VCaP (cell line): Measurements from ENCODE around the gene MTHFD2L.

Experiments
- H3K27ac ChIP-seq: fragments of 450-650 bp; 2 replicates; pipeline ENCODE4 v1.5.1; 2017
- CTCF ChIP-seq: fragments of 450-650 bp; conservative IDR thresholded peaks from 2 replicates; pipeline ENCODE4 v1.5.1; 2017; ENCODE audit warnings: mild to moderate bottlenecking, moderate library complexity

MTHFD2L gene

GRCh38 chr4:74322301-74322700, 164.4 kb downstream of the MTHFD2L start:
- H3K27ac ChIP-seq: no peak overlapping the region
- TF ChIP-seq CTCF: no peak

- no peak overlapping the region for H3K27ac ChIP-seq
- TF ChIP-seq CTCF: no peak
These were observed 165.7 kb downstream of the MTHFD2L start for GRCh38 chr4:74323663-74324062.

- TF ChIP-seq CTCF: no peak
- H3K27ac ChIP-seq: no peak overlapping the region
These were observed 166.3 kb downstream of the MTHFD2L start for GRCh38 chr4:74324262-74324661.

GRCh38 chr4:74325886-74326285, 168.0 kb downstream of the MTHFD2L start:
- no peak overlapping the region for H3K27ac ChIP-seq
- TF ChIP-seq CTCF: no peak

GRCh38 chr4:74327762-74328161, 169.8 kb downstream of the MTHFD2L start:
- no peak for TF ChIP-seq CTCF
- no peak overlapping the region for H3K27ac ChIP-seq

- no peak for TF ChIP-seq CTCF
- H3K27ac ChIP-seq: no peak overlapping the region
These were observed 170.6 kb downstream of the MTHFD2L start for GRCh38 chr4:74328501-74328900.

- H3K27ac ChIP-seq: no peak overlapping the region
- TF ChIP-seq CTCF: no peak
These were observed 171.4 kb downstream of the MTHFD2L start for GRCh38 chr4:74329307-74329706.

GRCh38 chr4:74330295-74330750, 172.4 kb downstream of the MTHFD2L start:
- TF ChIP-seq CTCF: no peak
- H3K27ac ChIP-seq: no peak overlapping the region
